Subcutaneous adipose tissue (tissue), 4 donors: ENCODE results near the gene TP53BP1. TPM values are rescaled to one million over a fixed set of nuclear protein-coding genes. Genes with fewer than 3 reads are reported as not detected.

Experiments
- CTCF ChIP-seq: fragments of 450-650 bp; IDR thresholded peaks from one replicate; pipeline ENCODE4 v1.5.1; 2016; ENCODE audit warnings: low read depth, mild to moderate bottlenecking, control low read depth, antibody characterized with exemption, moderate library complexity
- total RNA-seq, 4 donors: library from RNA; depleted of rRNA; stranded (reverse); fragments of >200 nt; gene quantifications; one replicate each; pipeline ENCODE4 v1.1.0, GENCODE V29; 2016

The TP53BP1 gene
- total RNA-seq, 4 donors from 2014 or later: 29.3 to 49.5 (median 40.2) TPM

DNA sequence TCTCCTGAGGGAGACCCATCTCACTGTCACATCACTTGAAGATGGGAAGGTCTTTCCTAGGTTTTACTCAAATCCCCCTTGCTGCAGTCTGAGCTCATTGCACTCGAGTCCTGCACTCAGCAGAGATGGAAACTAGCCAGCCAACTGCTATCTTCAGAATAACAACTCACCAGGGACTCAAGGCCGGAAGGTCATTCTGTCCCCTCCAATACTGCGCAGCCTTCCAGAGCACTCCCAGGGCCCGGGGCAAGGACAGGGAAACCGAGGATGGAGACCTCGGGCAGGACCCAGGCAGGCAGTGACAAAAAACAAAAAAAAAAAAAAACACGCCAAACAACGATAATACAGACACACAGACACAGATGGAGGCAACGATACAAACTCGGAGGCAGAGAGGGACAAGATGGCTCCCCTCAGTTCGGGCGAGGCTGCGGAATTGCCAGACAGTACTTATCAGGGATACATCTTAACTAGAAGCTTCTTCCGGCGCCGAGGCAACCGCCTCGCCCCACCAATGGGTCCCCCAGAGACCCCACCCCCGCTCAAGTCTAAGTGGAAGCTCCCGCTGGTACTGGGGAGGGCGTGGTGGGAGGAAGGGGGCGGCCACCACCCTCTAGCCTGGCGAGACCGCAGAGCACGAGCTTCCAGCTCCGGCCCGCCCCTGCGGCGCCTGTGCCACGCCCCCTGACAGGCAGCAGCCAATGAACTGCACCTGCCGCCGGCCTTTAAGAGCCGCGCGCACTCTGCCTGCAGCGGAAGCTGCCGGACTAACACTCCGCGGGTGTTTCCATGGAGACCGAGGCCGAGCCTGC, 17.4 kb upstream of the TP53BP1 start:
- no peak for TF ChIP-seq CTCF

GRCh38 chr15:43509660-43510199, 16.8 kb upstream of the TP53BP1 start:
- no peak for TF ChIP-seq CTCF

DNA sequence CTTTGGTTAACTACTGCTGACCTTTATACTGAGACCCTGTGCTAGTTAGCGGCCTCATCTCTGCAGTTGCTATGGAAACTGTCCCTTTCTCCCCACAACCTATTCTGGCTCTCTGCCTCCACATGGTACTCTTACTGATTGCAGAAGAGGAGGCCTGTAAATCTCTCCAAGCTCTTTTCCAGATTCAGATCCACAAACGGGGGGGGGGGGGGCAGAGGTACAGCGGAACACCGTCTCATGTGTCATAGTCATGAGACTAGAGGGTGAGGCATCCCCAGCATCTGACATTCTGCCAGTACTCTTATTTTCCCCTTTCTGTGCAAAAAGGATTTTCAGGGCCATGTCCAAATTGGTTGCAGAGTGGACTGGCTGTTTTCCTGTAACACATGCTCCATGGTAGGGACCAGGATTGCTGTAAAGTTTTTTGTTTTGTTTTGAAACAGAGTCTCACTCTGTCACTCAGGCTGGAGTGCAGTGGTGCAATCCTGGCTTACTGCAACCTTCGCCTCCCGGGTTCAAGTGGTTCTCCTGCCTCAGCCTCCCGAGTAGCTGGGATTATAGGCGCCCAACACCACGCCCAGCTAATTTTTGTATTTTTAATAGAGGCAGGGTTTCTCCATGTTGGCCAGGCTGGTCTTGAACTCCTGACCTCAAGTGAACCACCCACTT, 16.2 kb upstream of the TP53BP1 start:
- TF ChIP-seq CTCF: no peak

DNA sequence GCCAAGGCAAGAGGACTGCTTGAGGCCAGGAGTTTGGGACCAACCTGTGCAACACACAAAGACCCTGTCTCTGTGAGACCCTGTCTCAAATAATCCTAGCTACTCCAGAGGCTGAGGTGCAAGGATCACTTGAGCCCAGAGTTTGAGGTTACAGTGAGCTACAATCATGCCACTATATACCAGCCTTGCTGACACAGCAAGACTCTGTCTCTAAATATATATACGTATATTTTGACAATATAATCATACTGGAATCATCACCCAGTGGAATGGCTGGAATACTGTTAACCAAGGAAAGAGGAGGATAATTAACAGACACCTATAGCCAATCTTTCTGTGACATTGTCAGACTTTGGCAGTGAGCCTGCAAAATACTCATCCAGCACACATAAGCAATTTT, 15.5 kb upstream of the TP53BP1 start:
- TF ChIP-seq CTCF: no peak

DNA sequence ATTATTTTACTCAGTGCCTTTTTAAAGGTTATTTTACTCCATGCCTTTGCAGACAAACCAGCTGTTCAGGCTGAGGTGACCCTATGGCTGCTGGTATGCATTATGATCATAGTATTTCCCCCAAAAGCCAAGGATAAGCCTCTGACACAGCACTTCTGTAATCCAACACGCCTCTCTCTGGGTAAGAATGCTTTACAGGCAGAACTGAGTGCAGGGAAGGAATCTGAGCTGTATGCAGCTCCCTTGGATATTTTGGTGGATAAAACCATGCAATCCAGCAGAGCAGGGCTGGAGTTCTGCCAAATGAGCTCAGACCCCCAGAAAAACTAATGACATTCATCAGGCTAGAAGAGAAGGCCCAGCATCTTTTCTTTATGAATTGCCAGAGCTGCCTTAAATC, 12.8 kb upstream of the TP53BP1 start:
- TF ChIP-seq CTCF: no peak

DNA sequence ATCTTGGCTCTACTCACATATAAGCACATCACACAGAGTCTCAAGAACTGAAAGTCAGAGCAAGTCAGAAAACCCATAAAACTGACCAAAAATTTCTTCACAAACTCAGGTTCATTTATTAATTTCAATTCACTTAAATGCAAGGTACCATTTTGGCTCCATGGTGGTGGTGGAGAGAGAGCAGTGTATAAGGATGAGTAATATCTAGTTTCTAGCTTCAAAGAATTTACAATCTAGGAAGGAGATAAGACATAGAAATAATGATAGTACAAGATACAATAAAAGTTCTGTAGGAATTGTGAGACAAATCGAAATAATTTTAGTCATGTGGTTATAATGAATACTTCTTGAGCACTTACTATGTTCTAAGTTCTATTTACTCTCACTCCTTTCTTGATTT, 6.7 kb upstream of the TP53BP1 start:
- no peak for TF ChIP-seq CTCF

GRCh38 chr15:43498990-43499389, 6.0 kb upstream of the TP53BP1 start:
- TF ChIP-seq CTCF: no peak
